ENCODE results near the gene ZNF41.
"Not testable (repeated sequence)": the region's sequence is repeated elsewhere in the genome, so short reads cannot be mapped to it uniquely, and the experiment has no call there.

The ZNF41 gene

DNA sequence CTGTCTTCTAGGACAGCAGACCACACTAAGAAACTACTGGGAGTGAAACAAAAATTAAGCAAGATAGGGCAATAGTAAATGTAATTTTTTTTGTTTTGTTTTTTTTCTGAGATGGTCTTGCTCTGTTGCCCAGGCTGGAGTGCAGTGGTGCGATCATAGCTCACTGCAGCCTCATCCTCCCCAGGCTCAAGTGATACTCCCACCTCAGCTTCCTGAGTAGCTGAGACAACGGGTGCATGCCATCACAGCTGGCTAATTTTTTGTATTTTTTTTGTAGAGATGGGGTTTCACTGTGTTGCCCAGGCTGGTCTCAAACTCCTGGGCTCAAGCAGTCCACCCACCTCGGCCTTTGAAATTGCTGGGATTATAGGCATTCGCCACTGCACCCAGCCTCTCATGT lies 9.1 kb upstream of the ZNF41 start:
- not testable (repeated sequence) for DNase-seq (ENCODE audit: low read depth in 2 of 2, low spot score in 1 of 2)

DNA sequence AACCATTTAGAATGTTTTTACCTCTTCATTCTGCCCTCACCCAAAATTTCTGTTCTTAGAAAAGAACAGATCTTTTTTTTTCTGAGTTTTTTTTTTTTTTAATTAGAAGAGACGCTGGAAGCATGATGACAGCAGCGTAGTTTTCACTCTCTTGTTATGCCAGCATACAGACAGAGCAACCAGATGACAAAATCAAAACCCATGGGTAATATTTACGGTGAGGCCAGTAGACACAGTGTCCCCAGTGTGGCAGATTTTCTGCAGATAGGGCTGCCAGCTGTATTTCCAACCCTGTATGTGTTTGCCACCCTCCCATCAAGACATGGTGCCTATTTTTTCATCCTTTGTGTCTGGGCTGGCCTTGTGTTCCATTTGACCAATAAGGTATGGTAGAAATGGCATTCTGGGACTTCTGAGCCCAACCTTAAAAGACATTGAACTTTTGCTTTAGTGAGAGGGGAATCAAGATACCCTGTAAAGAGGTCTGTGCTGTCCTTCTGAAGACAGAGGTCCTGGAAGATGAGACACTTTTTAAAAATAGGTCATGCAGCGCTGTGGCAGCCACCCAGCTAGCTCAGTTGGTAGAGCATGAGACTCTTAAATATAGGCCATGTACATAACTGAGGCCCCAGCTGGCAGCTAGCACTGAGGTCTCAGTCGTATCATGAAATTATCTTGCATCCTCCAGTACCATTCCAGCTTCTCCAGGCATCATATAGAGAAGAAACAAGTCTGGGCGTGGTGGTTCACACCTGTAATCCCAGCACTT lies 6.7 kb upstream of the ZNF41 start:
- DNase-seq (ENCODE audit: low read depth in 2 of 2, low spot score in 1 of 2) = no peak

DNA sequence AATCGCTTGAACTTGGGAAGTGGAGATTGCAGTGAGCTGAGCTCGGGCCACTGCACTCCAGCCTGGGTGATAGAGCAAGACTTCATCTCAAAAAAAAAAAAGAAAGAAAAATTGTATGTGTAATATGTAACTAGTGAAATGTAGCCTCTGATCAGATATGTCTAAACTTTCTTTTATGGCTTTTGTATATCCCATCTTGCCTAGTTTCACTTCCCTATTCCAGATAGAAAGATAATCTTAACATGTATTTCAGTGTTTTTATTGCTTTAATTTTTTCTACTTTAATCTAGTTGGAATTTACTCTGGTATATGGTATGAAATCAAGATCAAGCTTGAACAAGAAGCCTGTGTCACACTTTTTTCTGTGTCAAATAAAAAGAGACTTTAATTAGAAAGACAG lies 1.9 kb upstream of the ZNF41 start:
- no peak for DNase-seq (ENCODE audit: low read depth in 2 of 2, low spot score in 1 of 2)

DNA sequence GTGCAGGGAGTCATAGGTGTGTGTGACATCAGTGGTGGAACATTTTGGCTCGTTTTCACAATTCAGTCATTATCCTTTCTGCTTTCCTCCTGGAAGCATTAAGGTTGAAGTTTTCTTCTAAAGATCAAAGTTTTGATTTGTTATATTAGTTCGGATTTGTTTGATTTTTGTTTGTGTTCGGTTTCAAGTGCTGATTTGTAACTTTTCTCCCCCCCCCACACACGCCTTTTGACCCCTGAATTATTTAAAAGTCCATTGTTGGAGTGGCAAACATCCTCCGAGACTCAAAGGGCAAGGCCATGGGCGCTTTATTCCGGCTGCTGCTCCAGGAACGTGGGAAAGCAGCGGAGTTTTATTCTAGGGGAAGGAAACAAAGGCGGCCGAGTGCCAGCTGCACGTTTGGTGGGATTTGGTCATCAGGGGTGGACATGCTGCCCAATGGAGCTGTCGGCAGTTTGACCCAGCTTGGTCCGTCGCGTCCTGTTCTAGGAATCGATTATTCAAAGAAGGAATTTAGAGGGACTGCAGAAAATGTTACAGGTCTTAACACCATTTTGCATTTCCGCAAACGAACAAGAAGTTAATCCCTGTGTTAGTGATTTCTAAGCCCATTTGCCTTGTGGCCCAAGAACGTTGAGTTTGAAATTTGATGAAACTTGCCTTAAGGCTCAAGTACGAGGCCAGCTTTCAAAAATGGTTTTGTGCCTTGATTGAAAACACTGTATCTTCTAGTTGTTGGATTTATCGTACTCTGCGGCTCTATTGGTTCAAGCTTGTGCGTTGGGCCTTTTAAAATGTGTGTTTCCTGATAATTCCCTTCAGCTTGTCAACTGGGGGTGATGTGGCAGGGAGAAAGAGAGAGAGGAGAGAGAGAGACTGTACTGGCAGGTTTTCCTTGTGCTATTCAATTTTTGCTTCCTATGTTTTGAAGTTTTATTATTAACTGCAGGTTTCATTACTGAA lies 565 bp upstream of the ZNF41 start:
- no peak for DNase-seq (ENCODE audit: low read depth in 2 of 2, low spot score in 1 of 2)

DNA sequence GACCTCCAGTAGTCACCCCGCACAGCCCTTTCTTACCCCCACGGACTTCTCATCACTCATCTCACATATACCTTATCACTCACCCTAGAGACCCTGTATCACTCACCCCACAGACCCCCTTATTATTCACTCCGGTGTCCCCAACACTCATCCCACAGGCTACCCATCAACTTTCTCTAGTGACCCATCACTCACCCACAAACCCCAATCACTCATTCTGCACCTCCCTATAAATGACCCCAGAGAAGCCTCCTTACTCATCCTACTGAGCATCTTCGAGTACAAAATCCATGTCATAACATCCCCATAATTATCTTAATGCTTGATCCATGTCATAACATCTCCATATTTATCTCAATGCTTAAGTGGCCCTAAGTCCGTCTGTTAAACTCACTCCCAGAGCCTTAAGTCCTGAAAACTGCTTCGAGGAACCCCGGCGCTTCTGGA lies 934 bp downstream of the ZNF41 start:
- DNase-seq (ENCODE audit: low read depth in 2 of 2, low spot score in 1 of 2) = no peak

DNA sequence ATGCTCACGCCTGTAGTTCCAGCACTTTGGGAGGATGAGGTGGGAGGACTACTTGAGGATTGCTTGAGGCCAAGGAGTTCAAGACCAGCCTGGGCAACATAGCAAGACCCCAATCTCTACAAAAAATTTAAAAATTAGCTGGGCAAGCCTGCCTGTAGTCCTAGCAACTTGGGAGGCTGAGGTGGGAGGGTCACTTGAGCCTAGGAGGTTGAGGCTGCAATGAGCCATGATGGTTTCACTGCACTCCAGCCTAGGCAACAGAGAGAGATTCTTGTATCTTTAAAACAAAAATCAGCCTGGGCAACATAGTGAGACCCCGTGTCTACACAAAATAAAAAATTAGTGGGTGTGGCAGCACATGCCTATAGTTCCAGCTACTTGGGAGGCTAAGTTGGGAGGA lies 1.9 kb downstream of the ZNF41 start:
- DNase-seq (ENCODE audit: low read depth in 2 of 2, low spot score in 1 of 2) = no peak

DNA sequence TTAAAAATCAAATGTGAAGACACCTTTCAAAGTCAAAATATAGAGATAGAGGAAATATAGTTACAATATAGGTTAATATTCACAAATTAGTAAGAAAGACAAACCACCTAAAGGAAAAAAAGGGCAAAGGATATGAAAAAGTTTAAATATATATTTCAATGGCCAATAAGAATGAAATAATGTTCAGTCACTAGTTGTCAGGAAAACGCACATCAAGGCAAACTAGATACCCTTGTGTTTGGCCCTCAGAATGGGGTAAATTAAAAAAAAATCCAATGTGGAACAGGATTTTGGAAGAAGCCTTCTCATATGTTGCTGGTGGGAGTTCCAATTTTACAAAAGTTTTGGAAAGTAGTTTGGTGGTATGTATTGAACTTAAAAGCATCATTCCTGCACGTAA lies 2.4 kb downstream of the ZNF41 start:
- no peak for DNase-seq (ENCODE audit: low read depth in 2 of 2, low spot score in 1 of 2)

DNA sequence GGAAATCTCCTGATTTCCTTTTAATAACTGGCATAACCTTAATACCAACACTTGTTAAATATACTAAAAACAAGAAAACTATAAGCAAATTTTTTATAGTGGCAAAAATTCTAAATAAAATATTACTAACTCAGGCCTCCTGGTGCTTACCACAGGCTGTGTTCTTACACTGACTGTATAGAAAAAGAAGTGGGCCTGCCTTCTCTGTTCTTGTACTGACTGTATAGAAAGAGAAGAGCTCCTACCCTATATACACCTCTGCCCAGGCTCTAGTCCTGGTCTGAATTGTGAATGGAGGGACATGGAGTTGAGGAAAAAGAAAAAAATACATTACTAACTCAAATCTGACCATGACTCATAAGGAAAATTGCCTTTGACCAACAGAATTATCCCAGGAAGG lies 7.5 kb downstream of the ZNF41 start:
- no peak for DNase-seq (ENCODE audit: low read depth in 2 of 2, low spot score in 1 of 2)

DNA sequence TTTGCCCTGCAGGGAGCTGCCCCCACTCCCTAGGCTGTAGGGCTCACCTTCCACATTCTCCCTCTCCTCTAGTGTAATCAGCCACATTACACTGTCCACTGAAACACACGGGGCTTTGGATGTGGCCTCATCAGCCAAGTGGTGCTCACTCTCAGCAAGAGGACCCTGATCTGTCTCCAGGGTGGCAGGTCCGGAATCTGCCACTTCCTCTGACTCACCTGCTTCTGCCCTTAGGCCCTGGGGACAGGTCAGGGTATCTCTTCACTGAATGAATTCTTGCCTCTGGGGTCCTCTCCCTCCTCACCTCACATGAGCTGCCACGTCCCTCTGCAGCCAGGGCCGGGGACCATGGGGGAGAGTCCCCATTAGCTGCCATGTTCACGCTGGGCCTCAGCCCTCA lies 15.9 kb downstream of the ZNF41 start:
- DNase-seq (ENCODE audit: low read depth in 2 of 2, low spot score in 1 of 2) = no peak

DNA sequence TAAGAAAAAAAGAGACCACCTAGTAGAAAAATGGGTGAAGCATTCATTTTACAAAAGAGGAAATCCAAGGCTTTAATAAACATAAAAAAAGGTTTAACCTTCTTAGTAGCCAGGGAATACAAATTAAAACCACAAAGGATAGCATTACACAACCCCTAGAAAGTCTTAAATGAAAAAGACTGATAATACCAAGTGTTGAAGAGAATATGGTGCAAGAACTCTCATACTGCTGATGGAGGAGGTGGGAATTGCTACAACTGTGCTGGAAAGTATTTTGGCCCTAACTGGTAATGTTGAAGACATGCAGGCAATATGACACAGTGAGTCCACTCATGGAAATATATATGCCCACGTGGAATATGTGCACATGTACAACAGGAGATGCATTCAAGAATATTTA lies 22.5 kb downstream of the ZNF41 start:
- no peak for DNase-seq (ENCODE audit: low read depth in 2 of 2, low spot score in 1 of 2)

DNA sequence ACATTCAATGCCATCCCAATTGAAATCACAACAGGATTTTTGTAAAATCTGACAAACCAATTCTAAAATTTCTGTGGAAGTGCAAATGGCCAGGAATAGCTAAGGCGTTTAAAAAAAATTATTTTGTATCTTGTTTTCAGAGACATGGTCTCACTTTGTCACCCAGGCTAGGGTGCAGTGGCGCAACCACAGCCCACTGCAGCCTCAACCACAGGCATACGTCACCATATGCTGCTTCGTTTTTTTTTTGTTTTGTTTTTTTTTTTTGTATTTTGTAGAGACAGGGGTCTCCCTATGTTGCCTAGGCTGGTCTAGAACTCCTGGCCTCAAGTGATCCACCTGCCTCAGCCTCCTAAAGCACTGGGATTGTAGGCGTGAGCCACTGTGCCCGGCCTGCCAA lies 24.5 kb downstream of the ZNF41 start:
- DNase-seq (ENCODE audit: low read depth in 2 of 2, low spot score in 1 of 2) = peak in 1 of 2 donors; percentile 7

DNA sequence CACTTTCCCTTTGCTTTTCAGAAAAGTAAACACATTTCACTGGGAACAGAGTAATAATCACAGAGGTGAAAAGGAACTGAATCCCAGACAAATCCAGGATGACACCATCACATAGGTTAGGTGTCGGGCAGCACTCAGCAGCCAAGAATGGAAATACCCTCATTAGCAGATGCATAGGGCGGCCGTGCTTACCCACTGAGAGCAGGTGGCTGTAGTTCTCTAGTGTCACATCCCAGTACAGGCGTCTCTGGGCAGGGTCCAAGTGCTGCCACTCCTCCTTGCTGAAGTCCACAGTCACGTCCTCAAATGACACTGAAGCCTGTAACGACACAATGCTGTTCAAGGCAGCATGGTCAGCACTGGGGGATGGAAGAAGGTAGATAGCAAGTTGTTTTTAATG lies 26.9 kb downstream of the ZNF41 start:
- DNase-seq (ENCODE audit: low read depth in 2 of 2, low spot score in 1 of 2) = no peak

DNA sequence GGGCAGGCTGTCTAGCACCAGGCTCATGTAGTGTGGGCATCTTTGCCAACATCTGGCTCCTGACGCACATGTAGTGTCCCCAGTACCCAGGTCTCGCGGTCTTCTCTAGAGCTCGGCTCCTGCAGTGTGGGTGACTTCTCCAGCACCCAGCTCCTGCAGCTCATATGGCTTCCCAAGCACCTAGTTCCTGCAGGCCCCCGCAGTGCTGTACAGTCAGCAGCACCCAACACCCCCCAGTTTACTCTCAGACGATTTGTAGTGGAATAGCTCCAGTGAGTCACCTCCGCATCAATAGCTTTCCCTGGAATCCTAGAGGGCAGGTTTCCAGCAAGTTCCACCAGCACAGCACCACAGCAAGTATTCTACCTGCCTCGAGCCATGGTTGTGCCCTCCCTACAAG lies 30.9 kb downstream of the ZNF41 start:
- DNase-seq (ENCODE audit: low read depth in 2 of 2, low spot score in 1 of 2) = no peak

DNA sequence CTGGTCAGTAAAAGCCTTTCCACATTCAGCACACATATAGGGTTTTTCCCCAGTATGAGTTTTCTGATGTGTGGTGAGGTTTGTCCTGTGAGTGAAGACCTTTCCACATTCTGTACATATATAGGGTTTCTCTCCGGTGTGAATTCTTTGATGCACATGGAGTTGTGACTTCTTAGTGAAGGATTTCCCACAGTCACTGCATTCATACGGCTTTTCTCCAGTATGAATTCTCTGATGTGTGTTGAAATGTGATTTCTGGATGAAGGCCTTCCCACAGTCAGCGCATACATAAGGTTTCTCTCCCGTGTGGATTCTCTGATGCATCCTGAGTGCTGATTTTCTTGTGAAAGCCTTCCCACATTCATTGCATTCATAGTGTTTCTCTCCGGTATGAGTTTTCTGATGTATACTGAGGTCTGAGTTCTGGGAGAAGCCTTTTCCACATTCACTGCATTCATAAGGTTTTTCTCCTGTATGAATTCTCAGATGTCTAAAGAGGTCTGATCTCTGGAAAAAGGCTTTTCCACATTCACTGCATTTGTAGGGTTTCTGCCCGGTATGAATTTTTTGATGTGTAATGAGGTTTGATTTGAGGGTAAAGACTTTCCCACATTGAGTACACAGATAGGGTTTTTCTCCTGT lies 34.7 kb downstream of the ZNF41 start:
- DNase-seq (ENCODE audit: low read depth in 2 of 2, low spot score in 1 of 2) = no peak

DNA sequence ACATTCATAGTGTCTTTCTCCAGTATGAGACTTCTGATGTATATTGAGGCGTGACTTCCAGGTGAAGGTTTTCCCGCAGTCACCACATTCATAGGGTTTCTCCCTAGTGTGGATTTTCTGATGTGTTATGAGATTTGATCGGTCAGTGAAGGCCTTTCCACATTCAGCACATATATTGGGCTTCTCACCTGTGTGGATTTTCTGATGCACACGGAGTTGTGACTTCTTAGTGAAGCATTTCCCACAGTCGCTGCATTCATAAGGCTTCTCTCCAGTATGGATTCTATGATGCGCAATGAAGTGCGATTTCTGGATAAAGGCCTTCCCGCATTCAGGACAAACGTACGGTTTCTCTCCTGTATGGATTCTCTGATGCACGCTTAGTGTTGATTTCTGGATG lies 35.4 kb downstream of the ZNF41 start:
- DNase-seq (ENCODE audit: low read depth in 2 of 2, low spot score in 1 of 2) = no peak

DNA sequence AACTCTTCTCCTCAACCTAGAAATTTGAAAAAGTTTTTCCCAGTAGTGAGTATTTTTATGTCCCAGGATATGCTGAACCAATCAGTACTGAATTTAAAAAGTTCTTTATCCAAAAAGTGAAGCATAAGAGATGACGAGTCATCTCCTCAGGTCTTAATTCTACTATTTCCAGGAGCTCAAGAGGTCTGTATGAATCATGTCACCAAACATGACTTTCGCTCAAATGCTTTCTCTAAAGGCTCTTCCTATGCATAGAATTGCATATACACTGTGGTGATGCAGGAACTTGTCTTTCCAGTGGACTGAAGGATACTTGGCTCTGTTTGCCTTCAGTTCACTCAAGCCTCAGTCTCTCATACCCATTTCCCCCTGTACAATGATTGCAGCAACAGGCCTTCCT lies 36.1 kb downstream of the ZNF41 start:
- DNase-seq (ENCODE audit: low read depth in 2 of 2, low spot score in 1 of 2) = no peak

DNA sequence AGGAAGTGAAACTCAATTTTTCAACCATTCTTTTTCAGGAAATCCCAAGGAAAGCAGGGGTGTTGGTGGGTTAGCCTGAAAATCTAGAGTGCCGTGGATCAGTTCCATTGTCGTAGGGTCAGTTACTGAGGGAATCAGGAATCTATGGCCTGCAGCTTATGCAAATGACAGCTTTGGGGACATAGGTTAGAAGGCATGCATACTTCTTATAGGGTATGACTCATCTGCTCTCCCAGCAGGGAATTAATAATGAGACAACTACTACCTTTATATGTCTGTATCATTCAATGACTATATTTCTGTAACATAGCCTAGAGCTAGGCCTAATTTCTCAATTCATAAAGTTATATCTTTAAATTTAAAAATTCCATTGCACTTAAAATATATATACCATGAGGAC lies 36.6 kb downstream of the ZNF41 start:
- DNase-seq (ENCODE audit: low read depth in 2 of 2, low spot score in 1 of 2) = no peak

DNA sequence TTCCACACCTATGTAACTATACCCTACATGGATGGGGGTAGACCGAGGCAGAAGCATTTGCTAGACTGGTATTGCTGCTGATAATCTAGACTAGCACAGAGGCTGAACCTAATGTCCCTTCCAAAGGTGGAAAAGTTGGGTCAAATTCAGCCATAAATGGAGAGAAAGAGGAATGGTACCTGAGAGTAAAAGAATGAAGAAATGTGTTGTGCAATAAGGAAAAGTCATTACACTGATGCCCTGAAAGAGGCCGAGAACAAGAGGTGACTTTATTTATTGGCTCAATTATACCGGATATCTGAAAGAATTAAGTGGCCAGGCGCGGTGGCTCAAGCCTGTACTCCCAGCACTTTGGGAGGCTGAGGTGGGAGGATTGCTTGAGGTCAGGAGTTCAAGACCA lies 52.1 kb downstream of the ZNF41 start:
- no peak for DNase-seq (ENCODE audit: low read depth in 2 of 2, low spot score in 1 of 2)

DNA sequence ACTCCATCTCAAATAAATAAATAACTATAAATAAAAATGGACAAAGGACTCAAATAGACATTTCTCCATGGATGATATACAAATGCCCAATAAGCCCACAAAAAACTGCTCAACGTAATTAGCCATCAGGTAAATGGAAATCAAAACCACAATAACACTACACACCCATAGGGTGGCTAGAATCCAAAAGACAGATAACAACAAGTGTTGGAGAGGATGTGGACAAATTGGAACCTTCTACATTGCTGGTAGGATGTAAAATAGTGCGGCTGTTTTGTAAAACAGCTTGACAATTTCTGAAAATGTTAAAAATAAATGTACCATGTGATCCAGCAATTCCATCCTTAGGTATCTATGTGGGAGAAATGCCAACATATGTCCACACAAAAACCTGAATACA lies 60.6 kb downstream of the ZNF41 start:
- no peak for DNase-seq (ENCODE audit: low read depth in 2 of 2, low spot score in 1 of 2)

DNA sequence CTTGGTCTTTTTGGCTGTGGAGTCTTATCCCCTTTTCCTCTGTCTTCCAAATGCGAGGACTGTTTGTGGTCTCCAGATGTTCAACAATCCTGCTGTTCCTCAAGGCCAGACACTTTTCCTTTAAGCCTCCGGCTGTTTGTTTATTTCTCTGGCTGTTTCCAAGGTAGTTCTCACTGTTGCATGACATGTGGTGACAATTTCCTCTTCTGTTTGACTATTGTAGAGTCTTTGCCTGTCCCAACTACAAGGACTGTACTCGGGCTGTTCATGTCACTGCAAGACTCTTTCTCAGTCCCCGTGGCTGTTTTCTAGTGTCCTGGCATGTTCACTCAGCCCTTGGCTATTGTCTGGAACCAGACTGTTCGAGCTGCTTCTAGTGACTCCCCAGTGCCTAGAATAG lies 62.1 kb downstream of the ZNF41 start:
- no peak for DNase-seq (ENCODE audit: low read depth in 2 of 2, low spot score in 1 of 2)

DNA sequence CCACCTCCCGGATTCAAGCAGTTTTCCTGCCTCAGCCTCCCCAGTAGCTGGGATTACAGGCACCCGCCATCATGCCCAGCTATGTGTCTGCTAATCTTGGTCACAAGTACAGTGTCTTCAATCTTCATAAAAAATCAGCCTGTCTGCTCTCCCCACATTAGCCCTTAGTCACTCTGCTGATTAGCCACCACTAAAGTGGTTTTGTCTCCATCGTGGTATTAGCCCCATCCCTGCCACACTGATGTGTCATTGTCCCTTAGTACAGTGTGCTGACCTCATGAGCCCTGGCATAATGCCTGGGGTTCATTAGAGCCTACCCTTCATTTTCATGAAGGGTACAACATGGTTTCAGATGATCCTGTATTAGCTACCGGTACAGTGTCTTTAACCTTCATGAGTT lies 62.8 kb downstream of the ZNF41 start:
- no peak for DNase-seq (ENCODE audit: low read depth in 2 of 2, low spot score in 1 of 2)

DNA sequence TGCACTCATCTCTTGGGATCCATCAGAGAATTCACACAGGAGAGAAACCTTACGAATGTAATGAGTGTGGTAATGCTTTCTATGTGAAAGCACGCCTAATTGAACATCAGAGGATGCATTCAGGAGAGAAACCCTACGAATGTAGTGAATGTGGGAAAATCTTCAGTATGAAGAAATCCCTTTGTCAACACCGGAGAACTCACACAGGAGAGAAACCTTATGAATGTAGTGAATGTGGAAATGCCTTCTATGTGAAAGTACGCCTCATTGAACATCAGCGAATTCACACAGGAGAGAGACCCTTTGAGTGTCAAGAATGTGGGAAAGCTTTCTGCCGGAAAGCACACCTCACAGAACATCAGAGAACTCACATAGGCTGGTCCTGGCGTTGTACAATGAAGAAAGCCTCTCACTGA lies 69.8 kb downstream of the ZNF41 start:
- no peak for DNase-seq (ENCODE audit: low read depth in 2 of 2, low spot score in 1 of 2)

Data from stimulated activated CD8-positive, alpha-beta memory T cell treated with anti-CD3 and anti-CD28 coated beads, Interleukin-4, amount 100 ng/mL, for 4 hours (primary cell).